Upper lobe of left lung (tissue), 6 donors: ENCODE results near the gene MOB3B. TPM values are rescaled to one million over a fixed set of nuclear protein-coding genes. Genes with fewer than 3 reads are reported as not detected.

ENCODE experiments used
- ATAC-seq, 2 donors: fragments of 200-7000 bp; cut with Tn5 transposase; one replicate each; pipeline ENCODE4 v1.9.1; 2022; ENCODE audit warnings: mild to moderate bottlenecking in 2 of 2, moderate library complexity in 2 of 2; ENCODE audit not compliant: low FRiP score in 2 of 2
- DNase-seq, 2 donors: peaks; one replicate each; pipeline ENCODE4 v3.0.0-alpha.2; 2019 to 2020
- H3K27ac ChIP-seq, 4 donors: fragments of 200-600 bp; sonication (generic); one replicate each; pipeline ENCODE4 v1.5.1; 2016 to 2019
- H3K27me3 ChIP-seq, 4 donors: fragments of 200-600 bp; sonication (generic); one replicate each; pipeline ENCODE4 v1.5.1; 2017 to 2019
- H3K36me3 ChIP-seq, 4 donors: fragments of 200-600 bp; sonication (generic); one replicate each; pipeline ENCODE4 v1.5.1; 2016 to 2019
- H3K4me1 ChIP-seq, 4 donors: fragments of 200-600 bp; sonication (generic); one replicate each; pipeline ENCODE4 v1.5.1; 2018 to 2019
- H3K4me3 ChIP-seq, 4 donors: fragments of 200-600 bp; sonication (generic); one replicate each; pipeline ENCODE4 v1.5.1; 2017 to 2019; ENCODE audit warnings: mild to moderate bottlenecking in 2 of 4, moderate library complexity in 1 of 4
- H3K9me3 ChIP-seq, 4 donors: fragments of 200-600 bp; sonication (generic); one replicate each; pipeline ENCODE4 v1.5.1; 2018 to 2019
- CTCF ChIP-seq, 6 experiments: fragments of 450-650 bp in 4 of 6; fragments of 200-600 bp in 2 of 6; sonication (generic) in 2 of 6; IDR thresholded peaks; one replicate each; pipeline ENCODE4 v1.5.1; 2016 to 2019; ENCODE audit warnings: antibody characterized with exemption in 6 of 6
- EP300 ChIP-seq, 4 donors: sonication (generic); formaldehyde crosslinking; IDR thresholded peaks; one replicate each; pipeline ENCODE4 v1.5.1; 2017; ENCODE audit warnings: antibody characterized with exemption in 4 of 4, control low read depth in 2 of 4
- POLR2A ChIP-seq, 4 donors: fragments of 450-650 bp; IDR thresholded peaks; one replicate each; pipeline ENCODE4 v1.5.1; 2016 to 2017; ENCODE audit warnings: antibody characterized with exemption in 4 of 4, mild to moderate bottlenecking in 2 of 4
- POLR2AphosphoS5 ChIP-seq, 2 donors: sonication (generic); formaldehyde crosslinking; IDR thresholded peaks; one replicate each; pipeline ENCODE4 v1.5.1; 2017; ENCODE audit warnings: antibody characterized with exemption in 2 of 2
- WGBS, 2 donors: methylation state at CpG; one replicate each; pipeline ENCODE4 v1.1.5; 2017 to 2018; 5-methylcytosine and 5-hydroxymethylcytosine counted together
- total RNA-seq, 6 donors: library from RNA; depleted of rRNA in 4 of 6; stranded (reverse); fragments of >200 nt in 4 of 6; gene quantifications; one replicate each; pipeline versions ENCODE4 v1.1.0 to v1.2.1, GENCODE V29; 2016 to 2021
- donor health status: DM: no; HTN: no; CAD: no; lungs with moderate emphysema.
- donor health status: DM: no; HTN: yes; CAD: no; lungs with severe emphysema.

Gene MOB3B
- total RNA-seq, 6 donors from 2014 or later: 4.2 to 20.7 (median 8.3) TPM

DNA sequence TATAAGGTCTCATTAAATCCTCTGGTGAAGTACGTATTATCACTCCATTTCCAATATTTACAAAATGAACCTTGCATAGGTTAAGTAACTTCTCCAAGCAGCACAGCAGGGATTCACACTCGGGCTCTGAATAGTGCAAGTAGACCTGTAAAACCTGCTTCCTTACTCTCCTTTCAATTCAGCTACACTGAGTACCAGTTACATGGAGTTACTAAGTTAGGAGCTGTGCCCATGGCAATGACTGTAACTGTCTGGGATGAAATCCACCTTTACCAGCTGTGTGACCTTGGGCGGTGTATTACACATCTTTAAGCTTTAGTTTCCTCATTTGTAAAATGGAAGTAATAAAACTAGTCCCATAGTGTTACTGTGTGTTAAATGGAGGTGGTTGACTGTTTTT is 15.9 kb upstream of the MOB3B start:
- WGBS, 2 donors: 92 to 94% methylated on average over 3 of the region's 3 CpGs
- H3K27me3 ChIP-seq: no peaks in the 10 kb centered on the region
- no peak for ATAC-seq

DNA sequence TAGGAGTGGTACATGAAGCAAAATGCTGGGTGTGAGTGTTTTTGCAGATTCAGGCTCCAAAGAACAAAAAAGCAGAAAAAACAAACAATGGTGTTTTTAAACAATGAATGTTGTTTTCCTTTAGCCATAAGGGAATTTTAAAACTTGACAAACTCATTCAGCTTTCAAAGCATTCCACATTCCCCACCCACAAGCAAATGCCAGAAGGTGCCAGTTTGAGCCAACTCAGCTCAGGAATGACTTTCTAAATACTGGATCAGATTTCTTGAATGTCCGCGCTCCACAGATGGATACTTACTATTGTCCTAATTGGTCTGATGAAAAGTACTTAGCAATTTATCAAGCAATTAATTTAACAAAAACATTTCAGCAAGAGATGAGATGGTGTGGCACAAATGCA is 12.9 kb upstream of the MOB3B start:
- no peak for TF ChIP-seq POLR2A (IDR thresholded peaks at IDR 0.05)
- no peak for TF ChIP-seq CTCF (IDR thresholded peaks at IDR 0.05)
- TF ChIP-seq EP300 (IDR thresholded peaks at IDR 0.05): no peak
- no peak for TF ChIP-seq POLR2AphosphoS5 (IDR thresholded peaks at IDR 0.05)
- WGBS, 2 donors: 78 to 85% methylated on average over 2 of the region's 2 CpGs
- DNase-seq: no peak
- Histone ChIP-seq H3K9me3 (no peaks in the 10 kb centered on the region), H3K27me3 (no peaks in the 10 kb centered on the region), H3K27ac (no peak overlapping the region), H3K36me3 (peaks cover 0 to 10% (median 3%) of the 10 kb centered on the region in 4 donors), H3K4me1 (peaks cover 8 to 22% (median 19%) of the 10 kb centered on the region in 4 donors), H3K4me3 (no peak overlapping the region)
- no peak for ATAC-seq

More for the DNA sequence above, 15.9 kb upstream of the MOB3B start:
- H3K4me3 ChIP-seq: no peak overlapping the region
- no peak overlapping the region for H3K27ac ChIP-seq
- no peak for DNase-seq
- H3K36me3 ChIP-seq: peaks cover 0 to 15% (median 3%) of the 10 kb centered on the region in 4 donors
- TF ChIP-seq EP300 (IDR thresholded peaks at IDR 0.05): no peak
- TF ChIP-seq POLR2A (IDR thresholded peaks at IDR 0.05): no peak
- H3K9me3 ChIP-seq: no peaks in the 10 kb centered on the region
- H3K4me1 ChIP-seq: peaks cover 0 to 10% (median 7%) of the 10 kb centered on the region in 4 donors

GRCh38 chr9:27541740-27542139 is 12.1 kb upstream of the MOB3B start:
- H3K4me1 ChIP-seq: peaks cover 12 to 25% (median 21%) of the 10 kb centered on the region in 4 donors
- peaks cover 0 to 6% (median 1%) of the 10 kb centered on the region in 4 donors for H3K36me3 ChIP-seq
- H3K9me3 ChIP-seq: no peaks in the 10 kb centered on the region
- no peaks in the 10 kb centered on the region for H3K27me3 ChIP-seq
- DNase-seq (no peak), ATAC-seq (no peak)
- peak overlapping the region in 1 of 4 donors; percentile 19 for H3K27ac ChIP-seq
- no peak for TF ChIP-seq EP300 (IDR thresholded peaks at IDR 0.05)
- TF ChIP-seq POLR2AphosphoS5 (IDR thresholded peaks at IDR 0.05): no peak
- TF ChIP-seq POLR2A (IDR thresholded peaks at IDR 0.05): no peak
- TF ChIP-seq CTCF (IDR thresholded peaks at IDR 0.05): no peak
- no peak overlapping the region for H3K4me3 ChIP-seq
- WGBS, 2 donors: 49 to 74% methylated on average over 4 of the region's 4 CpGs

GRCh38 chr9:27540502-27540901 is 10.9 kb upstream of the MOB3B start:
- DNase-seq (no peak), ATAC-seq (no peak)
- H3K36me3 ChIP-seq: peaks cover 0 to 3% (median 0%) of the 10 kb centered on the region in 4 donors
- peak overlapping the region in 3 of 4 donors; percentile 12 to 68 (median 19) for H3K27ac ChIP-seq
- H3K27me3 ChIP-seq: no peaks in the 10 kb centered on the region
- TF ChIP-seq POLR2AphosphoS5 (IDR thresholded peaks at IDR 0.05) (no peak), POLR2A (IDR thresholded peaks at IDR 0.05) (no peak), EP300 (IDR thresholded peaks at IDR 0.05) (no peak), CTCF (IDR thresholded peaks at IDR 0.05) (no peak)
- H3K4me3 ChIP-seq: no peak overlapping the region
- H3K4me1 ChIP-seq: peaks cover 19 to 35% (median 24%) of the 10 kb centered on the region in 4 donors
- WGBS, 2 donors: 67 to 79% methylated on average over 1 of the region's 1 CpG
- H3K9me3 ChIP-seq: no peaks in the 10 kb centered on the region

DNA sequence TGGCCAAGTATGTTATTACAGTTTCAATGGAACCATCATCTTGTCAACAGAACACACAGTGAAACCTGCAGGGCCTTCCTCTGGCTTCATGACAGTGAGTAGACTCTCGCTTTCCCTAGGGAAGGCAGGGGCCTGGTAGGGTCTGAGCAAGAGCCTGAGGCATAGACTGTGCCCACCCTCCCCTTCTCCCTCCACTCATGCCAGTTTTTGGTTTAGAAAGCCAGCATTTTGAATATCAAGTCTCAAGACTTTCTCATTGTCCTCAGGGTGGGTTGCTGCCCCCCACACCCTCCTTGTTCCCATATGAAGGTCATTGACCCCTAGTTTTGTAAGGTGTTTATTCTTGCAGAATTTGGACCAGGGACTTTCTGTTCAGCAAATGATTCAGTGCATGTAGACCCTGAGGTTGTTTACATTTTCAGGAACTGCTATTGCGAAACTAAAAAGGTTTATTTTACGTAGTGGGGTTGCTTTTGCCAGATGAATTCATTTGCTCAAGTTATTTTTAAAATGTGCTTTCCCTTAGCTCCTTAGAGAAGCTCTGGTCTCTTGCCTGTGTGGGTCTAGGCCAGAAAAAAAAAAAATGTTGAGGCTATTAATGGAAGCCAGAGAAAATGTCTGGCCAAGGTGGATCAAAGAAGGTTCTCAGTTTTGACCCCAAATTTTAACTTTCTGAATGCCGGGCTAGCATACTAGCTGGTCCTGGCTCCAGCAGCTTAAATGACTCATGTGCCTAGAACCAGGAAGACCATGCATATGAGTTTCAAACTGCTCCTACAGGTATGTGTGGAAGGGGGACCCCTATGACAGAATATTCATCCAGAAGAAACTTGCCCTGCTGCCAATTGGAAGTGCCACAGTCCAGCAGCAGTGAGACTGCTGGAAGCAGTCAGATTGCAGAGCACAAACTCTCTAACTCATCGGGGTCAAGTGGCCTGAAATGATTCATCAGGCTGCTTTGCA is 10.1 kb upstream of the MOB3B start:
- WGBS, 2 donors: 46 to 47% methylated on average over 5 of the region's 5 CpGs
- TF ChIP-seq POLR2AphosphoS5 (IDR thresholded peaks at IDR 0.05): peak in 1 of 2 donors; percentile 62
- peak in 3 of 4 donors; percentile 48 to 92 (median 58) for TF ChIP-seq EP300 (IDR thresholded peaks at IDR 0.05)
- no peak for TF ChIP-seq CTCF (IDR thresholded peaks at IDR 0.05)
- peak in 1 of 4 donors; percentile 5 for TF ChIP-seq POLR2A (IDR thresholded peaks at IDR 0.05)
- ATAC-seq (peak; percentile 32 to 78), DNase-seq (peak in 1 of 2 donors; percentile 36)
- no peaks in the 10 kb centered on the region for H3K9me3 ChIP-seq
- H3K36me3 ChIP-seq: no peaks in the 10 kb centered on the region
- H3K4me3 ChIP-seq: no peak overlapping the region
- peak overlapping the region; percentile 29 to 74 (median 57) for H3K27ac ChIP-seq
- H3K27me3 ChIP-seq: no peaks in the 10 kb centered on the region
- peaks cover 23 to 36% (median 29%) of the 10 kb centered on the region in 4 donors for H3K4me1 ChIP-seq
